ENCODE data around the gene CUTC. TPM values are rescaled to one million over a fixed set of nuclear protein-coding genes. Genes with fewer than 3 reads are reported as not detected.

CUTC gene
- total and polyA plus RNA-seq, 2 donors (not counting 3 experiments of a cell fraction or from before 2014, with no cell fraction given) = 20.4 to 23.1 TPM

DNA sequence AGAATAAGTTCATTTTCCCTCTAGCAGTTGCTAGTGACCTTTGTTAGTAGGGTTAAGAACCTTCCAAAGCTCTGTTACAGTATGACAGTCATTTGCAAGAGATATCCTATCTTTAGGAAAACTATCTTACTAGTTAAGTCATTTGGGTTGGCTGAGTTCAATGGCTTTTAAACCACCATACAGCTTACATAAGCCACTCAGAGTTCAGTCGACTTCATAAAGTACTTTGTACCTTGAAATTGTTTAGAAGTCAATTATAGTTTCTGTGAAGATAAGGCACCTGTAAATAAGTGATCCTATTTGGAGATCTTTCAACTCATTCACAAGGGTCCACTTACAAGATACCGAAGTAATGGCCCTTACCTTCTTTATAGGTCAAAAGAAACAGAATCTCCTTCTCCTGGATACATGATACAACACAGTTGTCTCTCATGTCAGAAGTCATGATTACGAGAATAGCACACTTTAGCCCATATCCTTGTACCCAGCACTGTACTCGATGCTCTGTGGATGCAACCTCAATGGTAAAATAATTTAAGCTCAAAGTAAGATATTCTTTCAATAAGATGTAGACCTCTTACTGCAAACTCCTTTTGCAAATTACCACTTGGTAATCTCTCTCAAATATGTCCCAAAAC lies 38.5 kb downstream of the CUTC start:
- FAIRE-seq (no peak), DNase-seq (ENCODE audit: low read depth, low spot score) (no peak)
- no TSS peak for BruUV-seq (replicated peaks)
- no peak for TF ChIP-seq MYC (IDR thresholded peaks at IDR 0.05; ENCODE audit: low read depth, low read length)
- no peak for TF ChIP-seq JUN (IDR thresholded peaks at IDR 0.05; ENCODE audit: borderline replicate concordance, insufficient read depth, insufficient read length, low read depth)
- Histone ChIP-seq H3K9me3 (replicated peaks; ENCODE audit: control insufficient read depth, insufficient read depth, low read length) (no peaks in the 10 kb centered on the region), H3K9ac (replicated peaks; ENCODE audit: extremely low read depth, insufficient read depth, low read length) (no peak overlapping the region), H3K4me3 (replicated peaks in 1 of 3; ENCODE audit: insufficient read depth in 1 of 3, low read depth in 1 of 3, low read length in 3 of 3) (no peak overlapping the region), H3K4me2 (ENCODE audit: insufficient read depth, low read length) (no peak overlapping the region), H2AFZ (ENCODE audit: low read depth, low read length) (no peak overlapping the region), H3K36me3 (ENCODE audit: control insufficient read depth in 2 of 2, extremely low read depth in 1 of 2, insufficient read depth in 2 of 2, low read length in 2 of 2) (no peaks in the 10 kb centered on the region), H4K20me1 (replicated peaks; ENCODE audit: control insufficient read depth, extremely low read depth, insufficient read depth, low read length) (no peaks in the 10 kb centered on the region), H3K79me2 (ENCODE audit: control insufficient read depth, insufficient read depth, low read length) (no peaks in the 10 kb centered on the region), H3K27me3 (ENCODE audit: control insufficient read depth in 2 of 2, insufficient read depth in 2 of 2, low read length in 2 of 2) (no peaks in the 10 kb centered on the region), H3K9me1 (replicated peaks; ENCODE audit: control insufficient read depth, extremely low read depth, insufficient read depth, low read length) (no peaks in the 10 kb centered on the region), H3K27ac (ENCODE audit: insufficient read depth, low read depth, low read length) (no peak overlapping the region), H3K4me1 (ENCODE audit: control insufficient read depth, extremely low read depth, insufficient read depth, low read length) (no peaks in the 10 kb centered on the region)
- intact Hi-C loops (cut with micrococcal nuclease) = no loop called here
- CTCF ChIA-PET = interaction anchor here (1.1 kb wide), 1 partner anchor 275 kb away, joined by 3 read pairs; no protein-coding TSS in a partner anchor
- dilution Hi-C loops (cut with MboI; ENCODE audit: extremely low pct_ligation_motif_present, low sequenced_read_pairs) = no loop called here
- POLR2A ChIA-PET = no interaction called here

DNA sequence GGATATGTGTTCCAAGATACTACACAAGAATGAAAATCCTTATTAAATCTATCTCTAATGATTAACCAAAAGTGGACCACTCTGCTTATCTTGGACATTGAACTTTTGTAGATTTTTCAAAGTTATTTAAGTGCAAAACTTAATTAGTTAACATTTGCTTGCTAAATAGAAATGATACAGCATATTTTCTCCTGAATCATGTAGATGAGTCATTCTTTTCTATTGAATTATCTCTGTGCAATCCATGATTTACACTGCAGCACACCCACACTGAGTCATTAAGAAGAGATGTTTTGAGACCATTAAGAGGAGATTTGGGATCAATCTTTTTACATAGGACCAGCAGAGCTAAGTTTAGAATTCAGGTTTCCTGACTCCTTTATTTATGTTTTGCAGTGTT lies 43.8 kb downstream of the CUTC start:
- Histone ChIP-seq H3K9me3 (replicated peaks; ENCODE audit: control insufficient read depth, insufficient read depth, low read length) (no peaks in the 10 kb centered on the region), H4K20me1 (replicated peaks; ENCODE audit: control insufficient read depth, extremely low read depth, insufficient read depth, low read length) (no peaks in the 10 kb centered on the region), H3K27ac (ENCODE audit: insufficient read depth, low read depth, low read length) (peak overlapping the region; percentile 82), H3K36me3 (ENCODE audit: control insufficient read depth in 2 of 2, extremely low read depth in 1 of 2, insufficient read depth in 2 of 2, low read length in 2 of 2) (no peaks in the 10 kb centered on the region), H3K9ac (replicated peaks; ENCODE audit: extremely low read depth, insufficient read depth, low read length) (peak overlapping the region; percentile 28), H3K79me2 (ENCODE audit: control insufficient read depth, insufficient read depth, low read length) (no peaks in the 10 kb centered on the region), H3K27me3 (ENCODE audit: control insufficient read depth in 2 of 2, insufficient read depth in 2 of 2, low read length in 2 of 2) (no peaks in the 10 kb centered on the region), H3K4me3 (replicated peaks in 1 of 3; ENCODE audit: insufficient read depth in 1 of 3, low read depth in 1 of 3, low read length in 3 of 3) (no peak overlapping the region), H3K4me1 (ENCODE audit: control insufficient read depth, extremely low read depth, insufficient read depth, low read length) (peaks cover 48% of the 10 kb centered on the region), H2AFZ (ENCODE audit: low read depth, low read length) (no peak overlapping the region), H3K9me1 (replicated peaks; ENCODE audit: control insufficient read depth, extremely low read depth, insufficient read depth, low read length) (no peaks in the 10 kb centered on the region), H3K4me2 (ENCODE audit: insufficient read depth, low read length) (peak overlapping the region; percentile 39)
- DNase-seq (ENCODE audit: low read depth, low spot score) = peak; percentile 78
- ChIA-PET POLR2A (no interaction called here), CTCF (interaction anchor here (1.1 to 1.4 kb wide), 2 partner anchors 10 to 43 kb away, joined by 4 read pairs; partner anchors contain the start of genes COX15 and CUTC)
- BruUV-seq (replicated peaks) = no TSS peak
- intact Hi-C loops (cut with micrococcal nuclease) = no loop called here
- dilution Hi-C loops (cut with MboI; ENCODE audit: extremely low pct_ligation_motif_present, low sequenced_read_pairs) = no loop called here
- FAIRE-seq = no peak
- TF ChIP-seq JUN (IDR thresholded peaks at IDR 0.05; ENCODE audit: borderline replicate concordance, insufficient read depth, insufficient read length, low read depth) (peak; percentile 94), FOS (IDR thresholded peaks at IDR 0.05; ENCODE audit: borderline replicate concordance, insufficient read depth, low read length) (peak; percentile 98), EZH2 (IDR thresholded peaks at IDR 0.05; ENCODE audit: borderline replicate concordance, low read depth, low read length, severe bottlenecking) (no peak), MYC (IDR thresholded peaks at IDR 0.05; ENCODE audit: low read depth, low read length) (no peak), GATA2 (IDR thresholded peaks at IDR 0.05; ENCODE audit: insufficient read depth, insufficient read length, low read depth, low read length) (peak; percentile 77)
